UCSD-AML1 (cell line): ENCODE data around the gene ASB7.

ENCODE experiments used
- DNase-seq: peaks from one replicate; lab custom pipeline; 2025; ENCODE audit not compliant: unreplicated experiment; lab: John Stamatoyannopoulos, UW

ASB7 gene

GRCh38 chr15:100683434-100683833, 81.0 kb downstream of the ASB7 start:
- DNase-seq = no peak

GRCh38 chr15:100684591-100684990, 82.2 kb downstream of the ASB7 start:
- DNase-seq = no peak

- no peak for DNase-seq
These were observed 83.8 kb downstream of the ASB7 start for GRCh38 chr15:100686021-100686724.

DNA sequence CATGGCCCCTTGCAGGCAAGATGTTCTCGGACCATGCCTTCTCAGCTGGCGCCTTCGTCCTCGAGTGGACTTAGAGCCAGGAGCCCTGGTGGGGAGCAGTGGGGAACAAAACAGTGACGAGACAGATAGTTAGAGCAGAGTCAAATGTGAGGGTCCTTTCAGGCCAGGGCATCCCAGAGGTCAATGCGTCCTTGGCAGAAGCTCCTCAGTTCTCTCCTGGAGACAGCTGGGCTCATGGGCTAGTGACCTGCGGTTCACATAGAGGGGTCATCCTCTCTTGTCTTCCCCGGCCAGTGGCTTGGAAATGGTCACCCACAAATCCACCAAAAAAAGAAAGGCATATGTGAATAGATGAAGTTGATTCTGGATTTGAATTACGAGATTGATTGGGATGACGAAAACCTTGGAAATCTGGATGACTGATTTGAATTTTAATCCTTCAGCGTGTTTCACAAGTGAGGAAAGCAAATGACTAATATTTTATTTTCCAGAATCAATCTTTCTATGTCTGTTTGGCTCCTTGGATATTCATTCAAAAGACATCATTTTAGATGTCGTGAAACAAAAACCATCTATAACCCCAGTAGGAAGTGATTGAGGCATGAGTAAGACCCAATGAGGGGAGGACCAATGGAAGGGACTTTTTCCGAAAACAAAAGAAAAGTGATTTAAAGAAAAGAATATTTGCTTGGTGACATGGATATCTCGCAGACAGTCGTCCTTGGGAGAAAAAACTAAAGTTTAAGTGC, 84.5 kb downstream of the ASB7 start:
- DNase-seq = no peak

GRCh38 chr15:100687582-100688141, 85.3 kb downstream of the ASB7 start:
- no peak for DNase-seq

GRCh38 chr15:100688549-100689120, 86.2 kb downstream of the ASB7 start:
- no peak for DNase-seq

GRCh38 chr15:100689131-100689899, 86.9 kb downstream of the ASB7 start:
- no peak for DNase-seq

DNA sequence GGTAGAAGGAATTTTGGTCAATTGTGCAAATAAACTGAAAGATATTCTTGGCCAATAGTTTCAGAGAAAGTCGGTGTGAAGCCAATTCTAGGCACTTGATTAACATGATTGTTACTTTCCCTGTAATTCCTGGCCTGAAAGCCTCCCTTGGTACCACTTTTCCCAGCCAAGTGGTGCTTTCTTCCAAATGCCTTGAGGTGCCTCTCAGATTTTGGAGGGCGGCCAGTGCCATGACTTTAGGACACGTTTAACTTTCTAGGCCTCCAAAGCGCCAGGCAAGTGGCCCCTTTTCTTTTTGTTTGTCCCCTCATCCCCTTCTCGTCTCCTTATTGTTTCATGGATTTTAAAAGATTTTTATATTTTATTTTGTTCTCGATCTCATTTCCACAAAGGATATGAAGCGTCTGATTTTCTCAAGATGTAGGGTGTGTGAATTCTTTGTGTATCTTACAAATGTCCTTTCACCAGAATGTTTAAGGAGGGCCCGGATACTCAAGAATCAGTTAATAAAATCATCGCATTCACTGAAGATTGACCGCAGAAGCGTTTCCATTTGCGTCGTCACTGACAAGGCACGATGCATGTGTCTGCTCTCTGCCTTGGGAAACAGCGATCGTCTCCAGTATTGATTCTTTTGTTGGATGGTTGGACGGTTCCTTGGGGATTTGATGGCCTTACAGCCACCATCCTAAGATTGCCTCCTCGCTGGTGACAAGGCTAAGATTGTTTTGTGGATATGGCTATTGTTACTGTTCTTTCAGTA, 87.8 kb downstream of the ASB7 start:
- DNase-seq = no peak

DNA sequence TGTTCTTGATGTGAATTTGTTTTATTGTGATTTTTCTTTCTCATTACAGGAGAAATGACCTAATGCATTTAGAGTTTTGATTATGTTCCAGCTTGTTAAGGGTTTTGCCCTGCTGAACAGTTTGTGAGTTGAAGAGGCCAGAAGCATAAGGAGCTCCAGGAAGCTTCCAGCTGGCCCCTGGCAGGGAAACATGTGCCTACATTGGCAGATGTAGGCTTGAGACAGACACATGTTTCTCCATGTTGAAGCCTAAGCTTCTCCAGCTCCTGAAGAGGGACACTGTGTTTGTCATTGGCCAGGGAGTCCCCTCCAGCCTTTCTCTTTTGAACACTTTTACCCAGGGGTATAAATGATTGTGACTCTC, 88.4 kb downstream of the ASB7 start:
- DNase-seq = no peak

GRCh38 chr15:100691321-100691720, 88.9 kb downstream of the ASB7 start:
- no peak for DNase-seq

- no peak for DNase-seq
These were observed 89.9 kb downstream of the ASB7 start for GRCh38 chr15:100692246-100692645.

GRCh38 chr15:100692671-100693070, 90.3 kb downstream of the ASB7 start:
- DNase-seq = no peak

DNA sequence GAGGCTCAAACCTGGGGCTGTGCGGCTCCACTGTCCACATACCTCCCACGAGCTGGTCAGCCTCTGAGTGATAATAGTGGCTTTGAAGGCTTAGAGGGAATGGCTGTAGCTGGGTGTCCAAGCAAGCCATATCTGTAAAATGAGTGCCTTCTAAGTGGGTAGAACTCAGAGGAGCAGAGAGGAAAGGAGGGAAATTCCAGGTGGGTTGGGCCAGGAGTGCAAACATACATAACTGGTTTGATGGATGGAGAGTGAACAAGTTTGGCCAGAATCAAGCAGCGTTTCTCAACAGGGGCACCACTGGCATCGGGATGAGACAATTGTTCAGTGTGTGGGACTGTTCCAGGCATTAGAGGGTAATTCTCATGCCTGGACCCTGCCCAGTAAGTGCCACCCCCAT, 91.1 kb downstream of the ASB7 start:
- no peak for DNase-seq

GRCh38 chr15:100694381-100695021, 92.1 kb downstream of the ASB7 start:
- no peak for DNase-seq

DNA sequence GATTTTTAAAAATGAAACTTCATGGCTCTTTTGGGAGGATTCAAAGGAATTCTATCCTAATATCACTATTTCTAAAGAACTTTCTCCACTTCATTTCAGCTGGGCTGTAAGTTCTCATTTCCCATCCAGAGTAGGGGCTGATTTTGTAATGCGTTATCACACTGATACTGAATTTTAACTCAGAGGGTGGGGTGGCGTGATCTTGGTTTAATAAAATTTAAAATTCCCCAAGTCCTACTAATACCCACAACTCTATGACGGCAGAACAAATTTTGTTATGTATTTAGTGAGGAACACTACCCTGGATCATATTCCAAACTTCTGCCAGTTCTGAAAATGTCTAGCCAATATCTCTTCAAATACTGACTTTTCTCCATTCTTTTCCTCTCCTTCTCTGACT, 92.7 kb downstream of the ASB7 start:
- no peak for DNase-seq

GRCh38 chr15:100696452-100696851, 94.1 kb downstream of the ASB7 start:
- no peak for DNase-seq
